Stimulated activated CD4-positive, alpha-beta T cell treated with anti-CD3 and anti-CD28 coated beads, Interleukin-4, amount 100 ng/mL, for 1 hour (primary cell): ENCODE measurements around the gene BACE2.
"Not testable (repeated sequence)": the region's sequence is repeated elsewhere in the genome, so short reads cannot be mapped to it uniquely, and the experiment has no call there.

Source experiments
- DNase-seq: peaks from one replicate; pipeline ENCODE4 v3.0.0-alpha.2; 2020

Gene BACE2

GRCh38 chr21:41217671-41218385 is 49.9 kb downstream of the BACE2 start:
- DNase-seq: no peak

DNA sequence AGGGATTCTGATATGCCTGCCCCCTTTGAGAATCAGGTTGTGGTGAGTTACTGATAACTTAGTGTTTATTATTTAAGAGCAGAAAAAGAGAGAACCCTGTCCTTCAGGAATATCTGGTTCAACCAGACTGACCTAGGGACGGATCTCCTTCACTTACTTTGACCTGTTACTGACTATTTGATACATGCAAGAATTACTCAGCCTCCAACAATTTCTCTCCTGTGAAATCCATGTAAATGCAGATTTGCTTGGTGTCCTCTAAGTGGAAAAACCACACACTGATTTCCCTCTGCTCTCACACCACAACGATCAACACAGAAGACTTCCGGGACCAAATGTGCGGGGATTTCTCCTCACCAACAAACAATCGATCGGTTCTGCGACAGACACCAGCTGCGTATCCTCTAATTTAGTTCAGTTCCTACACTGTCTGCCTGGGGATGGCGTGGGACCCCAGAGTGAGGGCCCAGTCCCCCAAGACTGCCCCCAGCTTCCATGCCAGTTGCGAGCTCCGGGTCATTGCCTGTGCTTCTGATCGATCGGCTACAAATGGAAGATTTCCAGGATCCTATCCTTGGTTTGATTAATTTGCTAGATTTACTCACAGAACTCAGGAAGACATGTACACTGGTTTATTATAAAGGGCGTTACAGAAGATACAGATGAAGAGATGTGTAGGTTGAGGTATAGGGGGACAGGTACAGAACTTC is 51.7 kb downstream of the BACE2 start:
- DNase-seq: no peak

DNA sequence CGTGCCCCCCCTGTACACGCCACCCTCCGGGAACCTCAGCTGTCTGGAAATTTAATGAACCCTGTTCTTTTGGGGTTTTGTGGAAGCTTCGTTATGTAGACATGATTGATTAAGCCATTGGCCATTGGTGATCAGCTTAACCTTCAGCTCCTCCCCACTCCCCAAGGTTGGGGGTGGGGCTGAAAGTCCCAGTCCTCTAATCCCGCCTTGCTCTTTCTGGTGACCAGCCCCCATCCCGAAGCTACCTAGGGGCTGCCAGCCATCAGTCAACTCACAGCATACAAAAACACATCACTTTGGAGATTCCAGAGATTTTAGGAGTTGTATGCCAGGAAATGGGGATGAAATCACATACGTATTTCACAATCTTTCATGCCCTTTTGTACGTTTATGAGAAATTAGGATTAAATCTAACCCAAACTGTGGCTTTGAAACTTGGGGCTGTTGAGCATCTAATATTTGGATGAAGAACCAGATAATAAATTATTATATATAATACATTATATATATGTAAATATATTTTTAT is 52.3 kb downstream of the BACE2 start:
- DNase-seq: no peak

- DNase-seq: no peak
Observed at GRCh38 chr21:41222247-41223068, 54.5 kb downstream of the BACE2 start.

- DNase-seq: no peak
Observed at GRCh38 chr21:41226853-41227252, 58.9 kb downstream of the BACE2 start.

GRCh38 chr21:41227357-41228005 is 59.5 kb downstream of the BACE2 start:
- DNase-seq: no peak

DNA sequence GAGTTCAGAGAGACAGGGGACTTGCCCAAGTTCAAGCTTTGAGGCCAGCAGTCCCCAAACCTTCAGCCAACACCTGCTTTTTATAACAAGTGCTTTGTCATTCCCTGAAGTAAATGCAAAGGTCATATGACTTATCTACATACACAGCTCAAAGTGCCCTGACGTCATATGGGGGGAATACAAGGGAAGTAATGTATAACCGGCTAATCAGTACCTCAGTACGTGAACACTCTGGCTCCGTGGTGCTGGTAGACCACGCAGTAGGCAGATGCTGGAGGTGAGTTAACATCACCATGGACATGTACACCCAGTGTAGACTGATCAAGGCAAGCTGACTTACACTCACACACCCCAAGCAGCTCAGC is 60.0 kb downstream of the BACE2 start:
- no peak for DNase-seq

GRCh38 chr21:41228492-41228891 is 60.5 kb downstream of the BACE2 start:
- no peak for DNase-seq

GRCh38 chr21:41228958-41229357 is 61.0 kb downstream of the BACE2 start:
- no peak for DNase-seq

DNA sequence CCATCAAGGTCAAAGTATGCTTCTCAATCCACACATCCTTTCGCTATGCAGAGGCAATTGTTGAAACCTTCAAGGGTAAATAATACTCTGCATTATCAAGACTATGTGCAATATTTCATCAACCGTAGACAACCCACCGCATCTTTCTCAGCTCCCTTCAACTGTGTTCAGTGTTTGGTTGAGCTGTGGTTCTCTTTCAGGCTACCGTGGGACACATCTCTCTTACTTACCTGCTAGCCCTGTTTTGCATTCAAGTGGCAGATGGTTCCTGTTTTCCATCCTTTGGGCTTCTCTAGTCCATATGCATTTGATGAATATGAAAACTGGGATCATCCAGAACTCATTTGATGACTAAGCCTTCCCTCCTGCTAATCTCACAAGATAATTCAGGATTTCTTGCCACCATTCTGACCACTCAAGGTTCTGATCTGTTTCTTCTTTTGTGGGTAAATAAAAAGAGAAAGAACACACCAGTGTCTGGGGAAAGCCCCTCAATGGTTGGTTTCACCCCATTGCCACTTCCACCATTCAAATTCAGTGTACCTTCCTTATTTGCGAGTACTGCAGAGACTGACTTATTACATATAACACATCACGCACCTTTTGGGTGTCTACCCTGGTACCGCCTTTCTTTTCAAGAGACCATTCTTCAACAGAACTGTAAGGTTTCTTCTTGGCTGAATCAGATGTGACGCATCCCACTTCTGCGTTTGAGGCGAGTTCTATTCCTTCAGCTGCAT is 61.7 kb downstream of the BACE2 start:
- no peak for DNase-seq

DNA sequence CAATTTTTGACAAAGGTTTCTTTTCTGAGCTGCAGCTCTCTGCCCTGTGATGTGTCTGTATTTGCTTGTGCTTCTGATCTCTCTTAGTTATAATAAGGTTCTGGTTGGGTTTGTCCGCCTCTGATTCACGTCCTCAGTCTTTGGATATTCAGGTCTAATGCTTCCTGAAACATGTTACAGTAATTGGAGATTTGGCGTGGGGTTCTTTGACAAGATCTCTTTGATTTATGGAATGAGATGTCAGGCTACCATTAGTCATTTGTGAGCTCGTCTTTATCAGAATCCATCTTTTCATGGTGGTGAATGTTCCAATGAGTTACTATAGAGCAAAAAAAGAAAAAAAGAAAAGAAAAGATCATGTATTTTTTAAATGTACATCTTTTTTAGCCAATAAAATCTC is 62.5 kb downstream of the BACE2 start:
- DNase-seq: no peak

- no peak for DNase-seq
Observed at GRCh38 chr21:41231060-41231459, 63.1 kb downstream of the BACE2 start.

DNA sequence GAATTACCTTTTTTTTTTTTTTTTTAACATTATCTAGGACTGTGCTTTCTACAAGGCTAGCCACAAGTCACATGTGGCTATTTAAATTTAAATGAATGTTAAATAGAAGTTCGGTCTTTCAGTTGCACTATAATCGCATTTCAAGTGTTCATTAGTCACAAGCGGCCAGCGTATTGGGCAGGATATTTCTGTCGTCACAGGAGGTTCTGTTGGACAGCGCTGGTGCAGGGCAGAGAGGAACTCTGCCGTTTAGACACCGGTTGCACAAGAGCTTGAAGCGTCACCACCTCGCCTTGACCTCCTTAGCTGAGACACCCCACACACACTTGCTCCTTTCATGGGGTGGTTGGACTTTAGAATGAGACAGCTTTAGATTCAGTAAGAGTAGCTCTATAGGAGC is 64.1 kb downstream of the BACE2 start:
- no peak for DNase-seq

DNA sequence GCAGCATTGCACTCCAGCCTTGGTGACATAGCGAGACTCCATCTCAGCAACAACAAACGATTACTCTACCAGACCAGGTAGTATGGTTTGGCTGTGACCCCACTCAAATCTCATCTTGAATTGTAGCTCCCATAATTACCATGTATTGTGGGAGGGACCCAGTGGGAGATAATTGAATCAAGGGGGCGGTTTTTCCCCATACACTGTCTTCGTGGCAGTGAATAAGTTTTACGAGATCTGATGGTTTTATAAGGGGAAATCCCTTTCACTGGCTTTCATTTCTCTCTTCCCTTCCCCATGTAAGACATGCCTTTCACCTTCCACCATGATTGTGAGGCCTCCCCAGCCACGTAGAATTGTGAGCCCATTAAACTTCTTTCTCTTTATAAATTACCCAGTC is 66.0 kb downstream of the BACE2 start:
- DNase-seq: no peak

GRCh38 chr21:41234569-41234968 is 66.6 kb downstream of the BACE2 start:
- no peak for DNase-seq

- DNase-seq: no peak
Observed at GRCh38 chr21:41235201-41235600, 67.2 kb downstream of the BACE2 start.

GRCh38 chr21:41236352-41236973 is 68.5 kb downstream of the BACE2 start:
- no peak for DNase-seq

GRCh38 chr21:41238081-41238796 is 70.3 kb downstream of the BACE2 start:
- DNase-seq: not testable (repeated sequence)

- no peak for DNase-seq
Observed at GRCh38 chr21:41240040-41240439, 72.1 kb downstream of the BACE2 start.

- no peak for DNase-seq
Observed at GRCh38 chr21:41241341-41241740, 73.4 kb downstream of the BACE2 start.

DNA sequence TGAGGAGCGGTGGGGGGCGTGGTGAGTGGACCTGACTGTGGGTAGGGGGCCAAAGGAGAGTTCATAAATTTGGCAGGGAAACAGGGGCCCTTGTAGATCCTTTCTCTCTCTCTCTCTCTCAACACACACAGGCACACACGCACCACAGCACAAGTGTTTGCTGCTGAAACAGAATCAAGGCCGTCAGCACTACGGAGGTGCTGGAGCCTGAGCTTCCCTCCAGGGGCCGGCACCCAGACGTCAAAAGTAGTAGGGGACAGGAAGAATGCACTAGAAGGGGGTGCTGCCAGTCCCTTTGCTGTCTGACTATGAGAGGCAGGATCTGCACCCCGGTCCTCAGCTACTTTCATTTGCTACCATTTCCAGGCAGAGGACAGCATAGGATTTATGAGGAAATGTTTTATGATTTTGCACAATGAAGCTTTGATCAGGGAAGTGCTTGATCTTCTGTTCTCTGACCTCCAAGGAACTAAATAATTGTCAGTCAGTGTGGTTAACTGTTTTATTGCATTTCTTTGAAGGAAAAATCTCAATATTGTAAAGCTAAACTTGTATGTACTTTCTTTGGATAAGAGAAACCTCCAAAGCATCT is 74.4 kb downstream of the BACE2 start:
- no peak for DNase-seq
